ENCODE measurements around the gene EPHB1. TPM values are rescaled to one million over a fixed set of nuclear protein-coding genes. Genes with fewer than 3 reads are reported as not detected.
A peak's percentile ranks its signal among the peaks of the same experiment; 100 is the strongest.

The EPHB1 gene
- polyA plus RNA-seq, 1 donor from 2014 or later: 18.7 TPM

- H3K36me3 ChIP-seq (ENCODE audit: insufficient read depth, low read length): no peaks in the 10 kb centered on the region
- H2AFZ ChIP-seq (ENCODE audit: low read depth, low read length): no peak overlapping the region
- no peaks in the 10 kb centered on the region for H4K20me1 ChIP-seq (ENCODE audit: insufficient read depth)
- H3K9ac ChIP-seq (ENCODE audit: low read length): no peak overlapping the region
- no peaks in the 10 kb centered on the region for H3K9me2 ChIP-seq (ENCODE audit: insufficient read depth, low read length)
- no peak overlapping the region for H3K27ac ChIP-seq (ENCODE audit: low read length)
- no peak for TF ChIP-seq REST (IDR thresholded peaks at IDR 0.05; ENCODE audit: borderline replicate concordance)
- no peak for TF ChIP-seq POLR2AphosphoS5 (IDR thresholded peaks at IDR 0.05)
- TF ChIP-seq MXI1 (conservative IDR thresholded peaks at IDR 0.05; ENCODE audit: poor library complexity, severe bottlenecking): no peak
- no peak for TF ChIP-seq EZH2 (IDR thresholded peaks at IDR 0.05; ENCODE audit: borderline replicate concordance, insufficient read depth, low read length, poor library complexity, severe bottlenecking)
- TF ChIP-seq CTCF (IDR thresholded peaks at IDR 0.05; ENCODE audit: poor library complexity, severe bottlenecking): no peak
- TF ChIP-seq EP300 (conservative IDR thresholded peaks at IDR 0.05; ENCODE audit: poor library complexity, severe bottlenecking): no peak
- TF ChIP-seq RAD21 (conservative IDR thresholded peaks at IDR 0.05): no peak
- no peak for TF ChIP-seq SMC3 (conservative IDR thresholded peaks at IDR 0.05; ENCODE audit: poor library complexity)
- no peak for TF ChIP-seq TAF1 (IDR thresholded peaks at IDR 0.05; ENCODE audit: low read depth)
- H3K9me3 ChIP-seq (ENCODE audit: low read length): no peaks in the 10 kb centered on the region
- peaks cover 16% of the 10 kb centered on the region for H3K79me2 ChIP-seq (replicated peaks; ENCODE audit: insufficient read depth, low read length)
- H3K4me2 ChIP-seq (ENCODE audit: low read length): no peak overlapping the region
- H3F3A ChIP-seq (ENCODE audit: insufficient read depth, low read length, poor library complexity, severe bottlenecking): no peaks in the 10 kb centered on the region
- no peaks in the 10 kb centered on the region for H3K27me3 ChIP-seq (ENCODE audit: insufficient read depth, low read depth, low read length)
- peak overlapping the region; percentile 22 for H3K4me3 ChIP-seq (ENCODE audit: low read length)
These were observed 68.9 kb downstream of the EPHB1 start for GRCh38 chr3:134863915-134864314.

GRCh38 chr3:134864636-134865035 lies 69.6 kb downstream of the EPHB1 start:
- Histone ChIP-seq H3K4me3 (ENCODE audit: low read length) (no peak overlapping the region), H3K27ac (ENCODE audit: low read length) (no peak overlapping the region), H4K20me1 (ENCODE audit: insufficient read depth) (no peaks in the 10 kb centered on the region), H3K9ac (ENCODE audit: low read length) (no peak overlapping the region), H3K4me2 (ENCODE audit: low read length) (no peak overlapping the region), H3F3A (ENCODE audit: insufficient read depth, low read length, poor library complexity, severe bottlenecking) (no peaks in the 10 kb centered on the region), H3K79me2 (replicated peaks; ENCODE audit: insufficient read depth, low read length) (peaks cover 13% of the 10 kb centered on the region), H3K9me3 (ENCODE audit: low read length) (no peaks in the 10 kb centered on the region), H3K36me3 (ENCODE audit: insufficient read depth, low read length) (no peaks in the 10 kb centered on the region), H2AFZ (ENCODE audit: low read depth, low read length) (no peak overlapping the region), H3K27me3 (ENCODE audit: insufficient read depth, low read depth, low read length) (no peaks in the 10 kb centered on the region), H3K9me2 (ENCODE audit: insufficient read depth, low read length) (no peaks in the 10 kb centered on the region)
- no peak for TF ChIP-seq EP300 (conservative IDR thresholded peaks at IDR 0.05; ENCODE audit: poor library complexity, severe bottlenecking)
- no peak for TF ChIP-seq SMC3 (conservative IDR thresholded peaks at IDR 0.05; ENCODE audit: poor library complexity)
- no peak for TF ChIP-seq CTCF (IDR thresholded peaks at IDR 0.05; ENCODE audit: poor library complexity, severe bottlenecking)
- no peak for TF ChIP-seq POLR2AphosphoS5 (IDR thresholded peaks at IDR 0.05)
- TF ChIP-seq RAD21 (conservative IDR thresholded peaks at IDR 0.05): no peak
- no peak for TF ChIP-seq EZH2 (IDR thresholded peaks at IDR 0.05; ENCODE audit: borderline replicate concordance, insufficient read depth, low read length, poor library complexity, severe bottlenecking)
- TF ChIP-seq MXI1 (conservative IDR thresholded peaks at IDR 0.05; ENCODE audit: poor library complexity, severe bottlenecking): no peak
- TF ChIP-seq TAF1 (IDR thresholded peaks at IDR 0.05; ENCODE audit: low read depth): no peak
- no peak for TF ChIP-seq REST (IDR thresholded peaks at IDR 0.05; ENCODE audit: borderline replicate concordance)
